Activated effector memory CD4-positive, alpha-beta T cell treated with Interleukin-2 at 50 U/mL for 16 hours (primary cell): ENCODE data around the gene AFF3.

Source experiments
- DNase-seq: peaks from one replicate; pipeline ENCODE4 v3.0.0-alpha.2; 2020

Gene AFF3

GRCh38 chr2:99877963-99878362 lies 264.4 kb downstream of the AFF3 start:
- no peak for DNase-seq

- no peak for DNase-seq
Measured at GRCh38 chr2:99876956-99877355, 265.4 kb downstream of the AFF3 start.

GRCh38 chr2:99875627-99876201 lies 266.7 kb downstream of the AFF3 start:
- no peak for DNase-seq

- no peak for DNase-seq
Measured at GRCh38 chr2:99868260-99868659, 274.1 kb downstream of the AFF3 start.

GRCh38 chr2:99867770-99868169 lies 274.6 kb downstream of the AFF3 start:
- DNase-seq, result no peak

GRCh38 chr2:99865818-99866676 lies 276.3 kb downstream of the AFF3 start:
- DNase-seq, result no peak

GRCh38 chr2:99864561-99865553 lies 277.5 kb downstream of the AFF3 start:
- no peak for DNase-seq

- no peak for DNase-seq
Measured at GRCh38 chr2:99863903-99864270, 278.5 kb downstream of the AFF3 start.

- no peak for DNase-seq
Measured at GRCh38 chr2:99863236-99863902, 279.0 kb downstream of the AFF3 start.

- no peak for DNase-seq
Measured at GRCh38 chr2:99862566-99862965, 279.8 kb downstream of the AFF3 start.

GRCh38 chr2:99861376-99861760 lies 281.0 kb downstream of the AFF3 start:
- no peak for DNase-seq

GRCh38 chr2:99860720-99861375 lies 281.5 kb downstream of the AFF3 start:
- no peak for DNase-seq

GRCh38 chr2:99858951-99859596 lies 283.3 kb downstream of the AFF3 start:
- DNase-seq, result no peak

GRCh38 chr2:99857867-99858444 lies 284.4 kb downstream of the AFF3 start:
- no peak for DNase-seq

- no peak for DNase-seq
Measured at GRCh38 chr2:99857372-99857771, 285.0 kb downstream of the AFF3 start.

- no peak for DNase-seq
Measured at GRCh38 chr2:99856119-99856518, 286.3 kb downstream of the AFF3 start.

- no peak for DNase-seq
Measured at GRCh38 chr2:99854236-99854852, 288.0 kb downstream of the AFF3 start.

GRCh38 chr2:99852956-99853355 lies 289.4 kb downstream of the AFF3 start:
- no peak for DNase-seq

GRCh38 chr2:99852376-99852934 lies 289.9 kb downstream of the AFF3 start:
- no peak for DNase-seq

- no peak for DNase-seq
Measured at GRCh38 chr2:99851811-99852210, 290.6 kb downstream of the AFF3 start.

- DNase-seq, result no peak
Measured at GRCh38 chr2:99851089-99851488, 291.3 kb downstream of the AFF3 start.
